ENCODE data around the gene RPRD2. TPM values are rescaled to one million over a fixed set of nuclear protein-coding genes. Genes with fewer than 3 reads are reported as not detected.

The RPRD2 gene
- total RNA-seq, 1 experiment from 2014 or later: 26.7 TPM

DNA sequence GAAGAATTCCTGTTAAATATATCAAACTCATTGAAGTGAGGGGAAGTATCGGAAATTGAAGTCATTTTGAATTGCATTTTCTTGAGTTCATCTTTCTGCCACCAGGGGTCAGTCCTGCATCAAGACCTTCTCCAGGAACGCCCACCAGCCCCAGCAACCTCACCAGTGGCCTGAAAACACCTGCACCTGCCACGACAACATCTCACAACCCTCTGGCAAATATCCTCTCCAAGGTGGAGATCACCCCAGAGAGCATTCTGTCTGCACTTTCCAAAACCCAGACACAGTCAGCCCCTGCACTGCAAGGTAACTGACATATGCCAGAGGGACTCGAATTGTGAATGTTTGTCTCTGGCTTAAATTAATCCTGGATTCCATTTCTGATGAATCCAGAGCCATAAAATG is 100.5 kb downstream of the RPRD2 start (continued):
- TF ChIP-seq EZH2phosphoT487 (IDR thresholded peaks at IDR 0.05; ENCODE audit: borderline replicate concordance): no peak
- no peak for TF ChIP-seq SRF (IDR thresholded peaks at IDR 0.05; ENCODE audit: low read depth)
- TF ChIP-seq CEBPB (IDR thresholded peaks at IDR 0.05; ENCODE audit: low read depth): no peak
- TF ChIP-seq EGR1 (IDR thresholded peaks at IDR 0.05; ENCODE audit: low read depth): 0 out of 2 replicates have a peak, but pooled peaks have one; percentile 45

DNA sequence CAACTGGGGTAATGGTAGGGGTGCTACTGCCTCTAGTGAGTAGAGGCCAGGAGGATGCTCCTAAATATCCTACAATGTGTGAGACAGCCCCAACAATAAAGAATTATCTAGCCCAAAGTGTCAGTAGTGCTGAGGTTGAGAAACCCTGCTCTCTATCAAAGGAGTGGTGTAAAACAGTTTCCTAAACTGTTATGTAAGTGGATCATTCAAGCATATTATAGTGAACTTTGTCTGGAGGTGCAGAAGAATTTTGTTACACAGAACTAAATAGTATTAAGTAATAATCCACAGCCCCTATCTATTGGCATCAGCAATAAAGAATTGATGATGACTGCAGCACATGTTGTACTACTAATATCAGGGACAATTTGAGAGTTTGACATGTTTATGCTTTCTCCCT is 103.0 kb downstream of the RPRD2 start:
- Histone ChIP-seq H3K4me3 (replicated peaks in 1 of 2; ENCODE audit: low read depth in 1 of 2, low read length in 2 of 2) (no peak overlapping the region), H3K36me3 (ENCODE audit: control insufficient read depth in 1 of 2, insufficient read depth in 2 of 2, low read length in 2 of 2) (peaks cover 13 to 18% of the 10 kb centered on the region in 2 experiments; a peak in 3 of 4 replicates), H3K4me1 (ENCODE audit: control insufficient read depth in 1 of 2, insufficient read depth in 2 of 2, low read length in 2 of 2) (no peaks in the 10 kb centered on the region), H3K79me2 (ENCODE audit: insufficient read depth, low read length) (no peaks in the 10 kb centered on the region), H3K9ac (ENCODE audit: low read length) (no peak overlapping the region), H3K27me3 (ENCODE audit: insufficient read depth, low read length) (no peaks in the 10 kb centered on the region), H3K4me2 (ENCODE audit: low read length) (no peak overlapping the region), H3K9me3 (ENCODE audit: control insufficient read depth in 1 of 2, insufficient read depth in 1 of 2, low read depth in 1 of 2, low read length in 2 of 2) (no peaks in the 10 kb centered on the region), H2AFZ (ENCODE audit: low read depth, low read length, poor library complexity, severe bottlenecking) (no peak overlapping the region), H3K9me2 (ENCODE audit: insufficient read depth) (no peaks in the 10 kb centered on the region), H4K20me1 (ENCODE audit: insufficient read depth) (no peaks in the 10 kb centered on the region), H3K27ac (ENCODE audit: low read depth, low read length) (no peak overlapping the region)
- TF ChIP-seq JUND (IDR thresholded peaks at IDR 0.05) (no peak), EGR1 (IDR thresholded peaks at IDR 0.05; ENCODE audit: low read depth) (no peak), YY1 (IDR thresholded peaks at IDR 0.05; ENCODE audit: extremely low read depth, insufficient replicate concordance, low read depth, low read length) (no peak), SIN3A (IDR thresholded peaks at IDR 0.05; ENCODE audit: low read depth) (no peak), RAD21 (IDR thresholded peaks at IDR 0.05; ENCODE audit: low read depth) (no peak), CEBPB (IDR thresholded peaks at IDR 0.05; ENCODE audit: low read depth) (no peak)
- TF ChIP-seq, protein P1, sequence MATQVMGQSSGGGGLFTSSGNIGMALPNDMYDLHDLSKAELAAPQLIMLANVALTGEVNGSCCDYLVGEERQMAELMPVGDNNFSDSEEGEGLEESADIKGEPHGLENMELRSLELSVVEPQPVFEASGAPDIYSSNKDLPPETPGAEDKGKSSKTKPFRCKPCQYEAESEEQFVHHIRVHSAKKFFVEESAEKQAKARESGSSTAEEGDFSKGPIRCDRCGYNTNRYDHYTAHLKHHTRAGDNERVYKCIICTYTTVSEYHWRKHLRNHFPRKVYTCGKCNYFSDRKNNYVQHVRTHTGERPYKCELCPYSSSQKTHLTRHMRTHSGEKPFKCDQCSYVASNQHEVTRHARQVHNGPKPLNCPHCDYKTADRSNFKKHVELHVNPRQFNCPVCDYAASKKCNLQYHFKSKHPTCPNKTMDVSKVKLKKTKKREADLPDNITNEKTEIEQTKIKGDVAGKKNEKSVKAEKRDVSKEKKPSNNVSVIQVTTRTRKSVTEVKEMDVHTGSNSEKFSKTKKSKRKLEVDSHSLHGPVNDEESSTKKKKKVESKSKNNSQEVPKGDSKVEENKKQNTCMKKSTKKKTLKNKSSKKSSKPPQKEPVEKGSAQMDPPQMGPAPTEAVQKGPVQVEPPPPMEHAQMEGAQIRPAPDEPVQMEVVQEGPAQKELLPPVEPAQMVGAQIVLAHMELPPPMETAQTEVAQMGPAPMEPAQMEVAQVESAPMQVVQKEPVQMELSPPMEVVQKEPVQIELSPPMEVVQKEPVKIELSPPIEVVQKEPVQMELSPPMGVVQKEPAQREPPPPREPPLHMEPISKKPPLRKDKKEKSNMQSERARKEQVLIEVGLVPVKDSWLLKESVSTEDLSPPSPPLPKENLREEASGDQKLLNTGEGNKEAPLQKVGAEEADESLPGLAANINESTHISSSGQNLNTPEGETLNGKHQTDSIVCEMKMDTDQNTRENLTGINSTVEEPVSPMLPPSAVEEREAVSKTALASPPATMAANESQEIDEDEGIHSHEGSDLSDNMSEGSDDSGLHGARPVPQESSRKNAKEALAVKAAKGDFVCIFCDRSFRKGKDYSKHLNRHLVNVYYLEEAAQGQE (IDR thresholded peaks at IDR 0.05; ENCODE audit: low read depth): no peak
- no TSS peak for BruUV-seq (replicated peaks)
- ChIA-PET POLR2A (no interaction called here), CTCF (no interaction called here), RAD21 (ENCODE audit: low non-redundant PET in 1 of 2, low total read pairs in 2 of 2, uncharacterized antibody in 2 of 2, unreplicated experiment in 2 of 2) (no interaction called here)
- DNase-seq (ENCODE audit: low read depth, low spot score) (no peak), ATAC-seq (no peak)
- intact Hi-C loops (cut with micrococcal nuclease): loop anchor here (5.0 to 10.0 kb wide), 2 partner anchors 348 to 530 kb away; no protein-coding TSS in a partner anchor
